ENCODE results near the gene RFNG. TPM values are rescaled to one million over a fixed set of nuclear protein-coding genes. Genes with fewer than 3 reads are reported as not detected.

Gene RFNG
- total RNA-seq, 1 donor, result 33.3 TPM

DNA sequence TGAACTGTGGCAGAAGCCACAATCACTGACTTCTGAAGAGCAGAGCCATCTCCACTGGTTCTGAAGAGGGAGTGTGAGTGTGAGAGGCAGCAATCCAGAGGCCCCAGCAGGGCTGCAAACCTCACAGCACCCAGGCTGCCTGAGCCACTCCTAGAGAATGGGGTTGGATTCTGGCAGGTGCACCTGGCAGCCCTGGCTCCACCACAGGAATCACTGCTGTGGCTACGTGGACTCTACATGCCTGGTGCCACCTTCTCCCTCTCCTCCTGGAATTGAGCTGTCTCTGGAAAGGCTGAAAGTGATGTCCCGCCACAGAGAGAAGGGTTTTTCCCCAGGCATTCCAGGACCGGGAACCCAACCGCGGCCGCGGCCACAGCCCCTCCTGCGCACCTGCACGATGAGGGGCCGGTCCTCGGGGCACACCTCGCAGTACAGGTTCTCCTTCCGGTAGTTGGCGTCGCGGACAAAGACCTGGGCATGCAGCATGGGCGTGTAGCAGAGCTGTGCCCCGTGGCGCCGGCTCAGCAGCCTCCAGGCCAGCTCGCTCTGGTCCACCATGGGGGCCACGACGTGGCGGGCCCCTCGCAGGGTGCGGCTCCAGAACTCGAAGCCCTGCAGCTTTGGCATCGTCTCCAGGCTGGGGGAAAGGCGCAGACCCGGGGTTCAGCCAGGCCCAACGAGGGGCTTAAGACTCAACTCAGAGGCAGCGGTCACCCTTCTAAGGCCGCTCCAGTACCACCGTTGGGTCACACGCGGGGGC is 13.0 kb upstream of the RFNG start:
- H3K4me3 ChIP-seq (ENCODE audit: low read depth, low read length), result peak overlapping the region; percentile 82
- DNase-seq (ENCODE audit: low read depth), result no peak
- TF ChIP-seq, protein P1, sequence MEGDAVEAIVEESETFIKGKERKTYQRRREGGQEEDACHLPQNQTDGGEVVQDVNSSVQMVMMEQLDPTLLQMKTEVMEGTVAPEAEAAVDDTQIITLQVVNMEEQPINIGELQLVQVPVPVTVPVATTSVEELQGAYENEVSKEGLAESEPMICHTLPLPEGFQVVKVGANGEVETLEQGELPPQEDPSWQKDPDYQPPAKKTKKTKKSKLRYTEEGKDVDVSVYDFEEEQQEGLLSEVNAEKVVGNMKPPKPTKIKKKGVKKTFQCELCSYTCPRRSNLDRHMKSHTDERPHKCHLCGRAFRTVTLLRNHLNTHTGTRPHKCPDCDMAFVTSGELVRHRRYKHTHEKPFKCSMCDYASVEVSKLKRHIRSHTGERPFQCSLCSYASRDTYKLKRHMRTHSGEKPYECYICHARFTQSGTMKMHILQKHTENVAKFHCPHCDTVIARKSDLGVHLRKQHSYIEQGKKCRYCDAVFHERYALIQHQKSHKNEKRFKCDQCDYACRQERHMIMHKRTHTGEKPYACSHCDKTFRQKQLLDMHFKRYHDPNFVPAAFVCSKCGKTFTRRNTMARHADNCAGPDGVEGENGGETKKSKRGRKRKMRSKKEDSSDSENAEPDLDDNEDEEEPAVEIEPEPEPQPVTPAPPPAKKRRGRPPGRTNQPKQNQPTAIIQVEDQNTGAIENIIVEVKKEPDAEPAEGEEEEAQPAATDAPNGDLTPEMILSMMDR (IDR thresholded peaks at IDR 0.05; ENCODE audit: insufficient read depth, low read length), result no peak

DNA sequence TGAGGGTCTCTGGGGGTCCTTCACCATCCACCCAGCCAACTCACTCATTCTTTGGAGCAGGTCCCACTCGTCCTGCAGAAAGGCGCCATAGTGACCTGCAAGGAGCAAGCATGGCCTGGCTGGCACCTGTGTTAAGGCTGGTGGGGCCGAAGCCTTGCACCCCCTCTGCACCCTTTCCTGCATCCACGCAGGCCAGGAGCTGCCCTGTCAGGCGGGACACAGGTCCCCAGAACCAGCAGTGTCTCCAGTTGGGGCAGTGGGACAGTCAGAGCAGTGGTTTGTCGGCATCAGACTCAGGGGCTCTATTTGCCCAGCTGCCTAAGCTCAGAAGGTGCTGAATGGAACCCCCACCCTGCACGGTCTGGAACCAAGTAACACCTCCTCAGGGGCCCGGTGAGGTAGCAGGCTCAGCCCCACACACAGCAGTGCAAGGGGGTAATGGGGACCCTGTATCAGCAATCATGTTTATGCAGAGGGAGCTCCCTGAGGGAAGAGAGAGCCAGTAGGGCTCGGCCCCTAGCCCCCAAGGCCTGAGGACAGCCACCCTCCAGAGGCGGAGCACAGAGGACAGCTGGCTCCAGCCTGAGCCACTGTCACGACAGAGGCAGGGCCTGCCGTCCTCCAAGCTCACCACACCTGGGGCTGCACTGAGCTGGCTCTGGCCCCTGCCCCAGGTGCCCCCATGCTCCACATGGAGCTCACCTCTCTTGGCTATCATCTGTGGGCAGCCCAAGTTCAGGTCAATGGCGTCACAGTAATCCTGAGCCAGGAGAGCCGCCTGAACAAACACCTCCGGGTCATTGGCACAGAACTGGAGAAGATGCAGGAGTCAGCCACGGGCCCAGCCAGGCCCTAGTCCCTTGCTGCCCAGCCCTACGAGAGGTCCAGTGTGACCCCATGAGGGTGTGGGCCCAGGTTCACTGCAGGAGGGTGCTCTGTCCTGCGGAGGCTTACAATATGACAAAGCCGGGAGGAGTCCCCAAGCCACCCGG is 12.1 kb upstream of the RFNG start:
- no peak for DNase-seq (ENCODE audit: low read depth)
- H3K4me3 ChIP-seq (ENCODE audit: low read depth, low read length), result peak overlapping the region; percentile 82
- TF ChIP-seq, protein P1 (IDR thresholded peaks at IDR 0.05; ENCODE audit: insufficient read depth, low read length), result no peak

DNA sequence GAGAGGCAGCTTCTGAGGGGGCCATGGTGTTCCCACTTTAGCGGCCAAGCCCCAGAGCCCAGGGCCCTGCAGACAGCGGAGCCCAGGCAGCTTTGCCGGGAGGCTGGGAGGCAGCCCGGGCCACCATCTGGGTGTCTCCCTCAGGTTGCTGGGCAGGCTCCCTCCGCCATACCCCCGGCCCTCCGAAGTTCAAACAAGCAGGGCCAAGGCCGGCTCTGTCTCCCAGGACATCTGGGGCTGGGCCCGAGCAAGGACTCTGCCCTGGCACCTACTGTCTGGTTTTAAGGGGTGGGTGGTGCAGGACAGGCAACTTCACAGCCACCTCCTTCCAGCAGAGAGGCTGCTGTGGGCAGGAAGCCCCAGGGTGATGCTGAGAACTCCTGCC is 11.4 kb upstream of the RFNG start:
- no peak for DNase-seq (ENCODE audit: low read depth)
- TF ChIP-seq, protein P1 (IDR thresholded peaks at IDR 0.05; ENCODE audit: insufficient read depth, low read length), result no peak
- H3K4me3 ChIP-seq (ENCODE audit: low read depth, low read length), result no peak overlapping the region

DNA sequence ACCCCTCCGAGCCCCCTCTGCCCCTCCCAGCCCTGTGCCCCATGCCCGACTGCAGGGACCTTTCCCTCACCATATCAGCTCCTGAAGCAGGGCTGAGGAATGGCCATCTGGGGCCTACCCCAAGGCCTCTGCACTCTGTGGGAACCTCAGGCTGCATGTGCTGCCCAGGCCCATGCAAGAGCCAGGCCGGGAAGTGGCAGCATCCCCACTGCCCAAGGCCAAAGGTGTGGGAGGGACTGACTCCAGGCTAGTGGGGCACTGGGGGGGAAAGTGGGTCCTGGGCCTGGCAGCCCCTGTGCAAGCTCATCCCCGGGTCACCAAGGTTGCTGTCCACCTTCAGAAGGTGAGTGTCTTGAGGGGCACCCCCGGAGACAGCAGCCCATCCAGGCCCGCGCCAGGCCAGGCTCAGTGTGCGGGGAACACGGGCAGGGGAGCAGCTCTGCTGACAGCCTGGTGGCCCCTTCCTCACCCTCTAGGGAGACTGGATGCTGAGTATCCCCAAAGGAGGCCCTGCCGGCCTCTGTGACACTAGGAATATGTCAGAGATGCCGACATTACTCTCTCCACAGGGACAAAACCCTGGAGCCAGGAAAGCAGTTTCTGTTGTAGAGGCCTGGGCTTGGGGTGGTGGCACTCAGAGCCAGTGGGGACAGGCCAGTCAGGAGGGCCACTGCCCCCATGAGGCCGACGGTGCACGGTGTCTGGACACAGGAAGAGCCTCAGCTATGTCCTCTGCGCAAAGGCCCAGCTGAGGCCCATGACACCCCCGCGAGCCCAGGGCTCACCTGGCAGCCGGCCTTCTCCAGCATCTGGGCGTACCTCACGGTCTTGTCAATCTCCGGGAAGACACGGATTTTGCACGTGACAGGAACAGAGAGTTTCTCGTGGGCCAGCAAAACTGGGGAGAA is 10.7 kb upstream of the RFNG start:
- no peak for DNase-seq (ENCODE audit: low read depth)
- no peak overlapping the region for H3K4me3 ChIP-seq (ENCODE audit: low read depth, low read length)
- TF ChIP-seq, protein P1 (IDR thresholded peaks at IDR 0.05; ENCODE audit: insufficient read depth, low read length), result no peak

DNA sequence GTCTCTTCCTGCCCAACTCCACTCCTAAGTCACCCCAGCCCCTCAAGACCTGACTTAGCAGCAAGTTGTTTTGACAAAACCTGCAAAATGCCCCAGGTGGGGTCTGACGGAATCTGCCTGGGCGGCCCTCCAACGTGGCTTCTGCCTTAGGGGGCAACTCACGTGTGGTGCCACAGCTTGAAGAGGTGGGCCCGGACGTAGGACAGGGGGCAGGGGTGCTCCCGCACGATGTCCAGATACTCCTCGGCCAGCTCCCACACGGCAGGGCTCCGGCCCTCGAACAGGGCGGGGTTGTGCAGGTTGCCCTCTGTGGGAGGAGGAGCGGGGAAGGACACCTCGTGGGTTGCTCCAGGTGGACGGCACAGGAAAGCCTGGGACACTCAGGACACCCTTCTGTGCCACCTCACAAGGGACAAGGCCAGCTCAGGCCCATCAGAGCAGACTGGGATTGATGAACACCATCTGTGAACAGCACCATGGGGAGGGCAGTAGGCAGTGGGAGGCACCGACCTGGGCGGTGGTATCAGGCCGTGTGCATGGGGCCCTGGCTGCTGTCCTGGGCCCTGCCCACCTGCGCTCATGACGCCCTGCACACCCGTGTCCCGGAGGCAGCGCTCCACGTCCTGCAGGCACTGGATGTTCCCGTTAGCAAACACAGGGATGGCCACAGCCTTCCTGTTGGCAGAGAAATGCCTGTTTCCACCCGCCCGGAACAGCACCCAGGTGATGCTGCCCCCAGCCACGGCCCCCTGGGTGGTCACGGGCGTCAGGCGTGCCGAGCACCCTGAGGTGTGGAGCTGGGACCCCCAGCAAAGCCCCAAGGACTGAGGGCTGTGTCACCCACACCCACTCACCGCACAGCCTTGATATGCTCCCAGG is 9.7 kb upstream of the RFNG start:
- DNase-seq (ENCODE audit: low read depth), result no peak
- no peak overlapping the region for H3K4me3 ChIP-seq (ENCODE audit: low read depth, low read length)
- TF ChIP-seq, protein P1 (IDR thresholded peaks at IDR 0.05; ENCODE audit: insufficient read depth, low read length), result no peak
